NCI-H460 (cell line): ENCODE results near the gene RPS13. TPM values are rescaled to one million over a fixed set of nuclear protein-coding genes. Genes with fewer than 3 reads are reported as not detected.
"Not testable (repeated sequence)": the region's sequence is repeated elsewhere in the genome, so short reads cannot be mapped to it uniquely, and the experiment has no call there.

Experiments used
- DNase-seq: peaks from one replicate; pipeline ENCODE4 v3.0.0-alpha.2; 2016; ENCODE audit warnings: low read depth; ENCODE audit errors: extremely low read depth
- polyA plus RNA-seq: library from polyadenylated mRNA; depleted of rRNA; stranded (reverse); fragments of >200 nt; gene quantifications from 2 replicates; pipeline ENCODE4 v1.2.3, GENCODE V29; 2014; cell fraction: nucleus; rRNA removed
- total RNA-seq: library from RNA; depleted of rRNA; stranded (reverse); fragments of >200 nt; shearing (Covaris generic); gene quantifications from 2 replicates; pipeline ENCODE4 v1.2.3, GENCODE V29; 2014; rRNA removed

RPS13 gene
- total RNA-seq = 2,341 and 2,457 TPM in 2 replicates
- polyA plus RNA-seq = 986 and 1,214 TPM in 2 replicates

GRCh38 chr11:17077520-17078401 lies at the start of gene RPS13:
Gene RPS13, minus strand, starts transcription at chr11:17077667. Its CDS starts 26 bp downstream, at chr11:17077641.
- peak; percentile 97 for DNase-seq

GRCh38 chr11:17121981-17122380 lies 44.5 kb upstream of the RPS13 start:
- no peak for DNase-seq

- DNase-seq = no peak
Measured at GRCh38 chr11:17117262-17117661, 39.8 kb upstream of the RPS13 start.

GRCh38 chr11:17116117-17116516 lies 38.6 kb upstream of the RPS13 start:
- DNase-seq = no peak

GRCh38 chr11:17107745-17108144 lies 30.3 kb upstream of the RPS13 start:
- not testable (repeated sequence) for DNase-seq

- not testable (repeated sequence) for DNase-seq
Measured at GRCh38 chr11:17105404-17106040, 28.1 kb upstream of the RPS13 start.

- no peak for DNase-seq
Measured at GRCh38 chr11:17102462-17102861, 25.0 kb upstream of the RPS13 start.

- DNase-seq = no peak
Measured at GRCh38 chr11:17098658-17099057, 21.2 kb upstream of the RPS13 start.

- DNase-seq = no peak
Measured at GRCh38 chr11:17098038-17098437, 20.6 kb upstream of the RPS13 start.

- DNase-seq = not testable (repeated sequence)
Measured at GRCh38 chr11:17085976-17086375, 8.5 kb upstream of the RPS13 start.

GRCh38 chr11:17077240-17077519 lies 287 bp downstream of the RPS13 start:
- DNase-seq = no peak

GRCh38 chr11:17076517-17077239 lies 789 bp downstream of the RPS13 start:
- no peak for DNase-seq

- no peak for DNase-seq
Measured at GRCh38 chr11:17075506-17075905, 2.0 kb downstream of the RPS13 start.

GRCh38 chr11:17073370-17074027 lies 4.0 kb downstream of the RPS13 start:
- no peak for DNase-seq

- no peak for DNase-seq
Measured at GRCh38 chr11:17067417-17067816, 10.1 kb downstream of the RPS13 start.

GRCh38 chr11:17066691-17067090 lies 10.8 kb downstream of the RPS13 start:
- DNase-seq = no peak

- DNase-seq = peak; percentile 40
Measured at GRCh38 chr11:17063171-17064002, 14.1 kb downstream of the RPS13 start.

- DNase-seq = not testable (repeated sequence)
Measured at GRCh38 chr11:17051146-17051545, 26.3 kb downstream of the RPS13 start.

- DNase-seq = not testable (repeated sequence)
Measured at GRCh38 chr11:17048491-17048890, 29.0 kb downstream of the RPS13 start.

GRCh38 chr11:17046690-17047089 lies 30.8 kb downstream of the RPS13 start:
- no peak for DNase-seq
